Small intestine (tissue), 7 donors: Measurements from ENCODE around the gene ZNF268. TPM values are rescaled to one million over a fixed set of nuclear protein-coding genes. Genes with fewer than 3 reads are reported as not detected.

ENCODE experiments used
- DNase-seq, 2 donors: peaks; one replicate each; pipeline versions ENCODE4 v3.0.0 to v3.0.0-alpha.2; 2013
- FAIRE-seq: peaks from 2 replicates; lab custom pipeline; 2012; peaks lifted over from hg19 to GRCh38; lab: Jason Lieb, UNC
- H3K27ac ChIP-seq, 3 donors: one replicate each; pipeline ENCODE4 v1.5.1; 2013; ENCODE audit warnings: low read length in 2 of 3, mild to moderate bottlenecking in 2 of 3, control low read depth in 1 of 3, inconsistent platforms in 1 of 3, low read depth in 1 of 3, moderate library complexity in 1 of 3
- H3K27me3 ChIP-seq, 3 donors: one replicate each; pipeline ENCODE4 v1.6.1; 2013; ENCODE audit warnings: low read length in 3 of 3, inconsistent platforms in 1 of 3; ENCODE audit not compliant: control insufficient read depth in 3 of 3, insufficient read depth in 3 of 3
- H3K36me3 ChIP-seq, 3 donors: one replicate each; pipeline ENCODE4 v1.6.1; 2013; ENCODE audit warnings: low read length in 3 of 3, inconsistent platforms in 1 of 3, low read depth in 1 of 3, mild to moderate bottlenecking in 1 of 3, moderate library complexity in 1 of 3; ENCODE audit not compliant: control insufficient read depth in 3 of 3, insufficient read depth in 2 of 3
- H3K4me1 ChIP-seq, 3 donors: one replicate each; pipeline ENCODE4 v1.6.1; 2013; ENCODE audit warnings: low read length in 2 of 3, inconsistent platforms in 1 of 3, low read depth in 1 of 3, mild to moderate bottlenecking in 1 of 3, moderate library complexity in 1 of 3; ENCODE audit not compliant: control insufficient read depth in 3 of 3, insufficient read depth in 2 of 3
- H3K4me3 ChIP-seq, 3 donors: one replicate each; pipeline ENCODE4 v1.5.1; 2013; ENCODE audit warnings: low read length in 3 of 3, control low read depth in 1 of 3, inconsistent platforms in 1 of 3, low read depth in 1 of 3, mild to moderate bottlenecking in 1 of 3, moderate library complexity in 1 of 3
- H3K9me3 ChIP-seq, 2 donors: one replicate each; pipeline ENCODE4 v1.6.1; 2013; ENCODE audit warnings: low read depth in 1 of 2, low read length in 1 of 2; ENCODE audit not compliant: control insufficient read depth in 2 of 2, insufficient read depth in 1 of 2
- WGBS, 3 donors: extraction: QIAGEN DNeasy Blood & Tissue Kit; methylation state at CpG; one replicate each; pipeline ENCODE4 v1.1.7; 2013; 5-methylcytosine and 5-hydroxymethylcytosine counted together
- polyA plus RNA-seq, 4 donors: library from polyadenylated mRNA; stranded (reverse) in 3 of 4; unstranded in 1 of 4; fragments of 200-250 nt in 3 of 4; fragments of 120-200 nt in 1 of 4; gene quantifications; one replicate each; pipeline versions ENCODE4 v1.2.1 to v1.2.3, GENCODE V29; 2013
- donor health status: healthy with polysubstance abuse.
- donor health status: control.
- donor health status: control.
- donor health status: Bipolar disorder and iron deficiency.
- donor health status: healthy.

Gene ZNF268
- polyA plus RNA-seq, 4 donors, result 1.6 to 26.2 (median 4.9) TPM

DNA sequence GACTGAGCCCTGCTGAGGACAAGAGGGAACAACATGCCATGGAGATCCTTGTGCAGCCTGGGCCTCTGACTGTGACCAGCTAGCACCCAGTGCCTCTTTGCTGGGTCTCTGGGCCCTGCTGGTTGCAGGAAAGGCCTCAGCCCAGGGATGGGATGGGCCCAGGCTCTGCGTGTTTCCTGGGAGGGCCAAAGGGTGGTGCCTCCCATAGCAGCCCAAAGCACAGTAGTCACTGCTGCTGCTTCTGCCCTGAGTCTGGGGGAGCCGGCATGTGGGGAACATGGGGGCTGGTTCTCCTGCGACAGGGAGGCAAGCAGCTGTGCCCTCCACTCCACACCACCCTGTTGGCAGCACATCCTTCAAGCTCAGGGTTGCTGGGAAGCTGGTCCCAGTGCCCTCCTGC, 35.9 kb downstream of the ZNF268 start:
- H3K4me3 ChIP-seq, result no peak overlapping the region
- DNase-seq (no peak), FAIRE-seq (no peak)
- H3K27me3 ChIP-seq, result no peaks in the 10 kb centered on the region
- WGBS, 3 donors, result 82 to 93% (median 85%) methylated on average over 3 of the region's 3 CpGs
- peaks cover 7 to 92% of the 10 kb centered on the region in 2 donors for H3K9me3 ChIP-seq
- no peak overlapping the region for H3K27ac ChIP-seq
- H3K36me3 ChIP-seq, result no peaks in the 10 kb centered on the region
- no peaks in the 10 kb centered on the region for H3K4me1 ChIP-seq

DNA sequence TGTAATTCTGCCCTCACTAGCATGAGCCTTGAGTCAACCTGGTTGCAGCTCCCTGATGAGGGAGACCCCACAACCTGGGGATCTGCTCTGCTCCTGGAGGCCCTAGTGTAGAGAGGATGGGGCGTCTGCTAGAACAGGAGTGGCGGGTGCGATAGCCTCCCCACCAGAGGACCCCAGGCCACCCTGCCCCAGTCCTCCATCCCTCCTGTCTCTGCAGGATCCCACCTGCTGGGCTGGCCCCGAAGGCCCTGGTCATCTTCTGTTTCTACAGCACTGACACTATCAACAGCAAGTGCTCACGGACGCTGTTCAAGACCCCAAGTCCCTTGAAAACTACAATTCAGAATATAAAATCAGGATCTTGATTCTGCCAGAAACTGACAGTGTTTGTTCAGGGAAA, 39.2 kb downstream of the ZNF268 start:
- no peak for DNase-seq
- FAIRE-seq, result no peak
- Histone ChIP-seq H3K27ac (no peak overlapping the region), H3K36me3 (no peaks in the 10 kb centered on the region), H3K4me1 (no peaks in the 10 kb centered on the region), H3K4me3 (no peak overlapping the region), H3K9me3 (peaks cover 7 to 82% of the 10 kb centered on the region in 2 donors), H3K27me3 (no peaks in the 10 kb centered on the region)
- 90 to 93% (median 91%) methylated on average over 5 to 6 of the region's 6 CpGs for WGBS, 3 donors

DNA sequence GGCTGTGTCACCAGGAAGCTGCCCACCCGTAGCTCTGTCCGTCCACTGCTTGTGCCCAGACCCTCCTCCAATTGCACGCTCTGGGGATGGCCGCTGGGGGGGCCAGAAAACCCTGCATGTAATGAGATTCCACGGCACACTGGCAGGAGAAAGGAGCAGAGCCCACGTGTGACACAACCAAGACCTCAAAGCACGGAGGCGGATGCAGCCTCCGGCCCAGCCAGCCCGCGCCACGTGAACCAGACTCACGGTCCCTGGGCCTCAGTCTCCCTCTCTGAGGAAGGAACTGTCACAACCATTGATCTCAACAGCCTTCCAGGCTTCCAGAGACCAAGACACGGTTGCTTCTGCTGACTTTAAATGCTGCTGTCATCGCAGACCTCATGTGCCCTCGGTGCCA, 39.9 kb downstream of the ZNF268 start:
- H3K27ac ChIP-seq, result no peak overlapping the region
- H3K4me1 ChIP-seq, result no peaks in the 10 kb centered on the region
- H3K4me3 ChIP-seq, result no peak overlapping the region
- no peak for FAIRE-seq
- H3K27me3 ChIP-seq, result no peaks in the 10 kb centered on the region
- 86 to 88% (median 87%) methylated on average over 16 of the region's 16 CpGs for WGBS, 3 donors
- no peak for DNase-seq
- no peaks in the 10 kb centered on the region for H3K36me3 ChIP-seq
- peaks cover 5 to 82% of the 10 kb centered on the region in 2 donors for H3K9me3 ChIP-seq

DNA sequence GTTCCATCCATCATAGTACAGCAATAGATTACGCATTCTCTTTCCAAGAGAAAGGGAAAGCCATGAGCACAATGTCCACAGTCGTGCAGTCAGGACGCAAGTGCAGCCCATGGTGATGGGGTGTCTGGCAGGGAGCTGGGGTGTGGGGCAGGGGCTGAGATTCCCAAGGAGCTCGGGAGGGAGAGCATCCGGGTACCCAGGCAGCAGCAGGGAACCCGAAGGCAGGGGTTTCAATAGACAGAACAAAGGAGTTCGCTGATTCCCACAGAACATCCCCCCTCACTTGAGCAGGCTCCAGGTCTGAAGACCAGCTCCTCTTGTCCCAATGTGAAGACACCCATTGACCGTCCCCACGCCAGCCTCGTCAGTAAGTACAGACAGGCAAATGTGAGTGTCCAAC, 40.9 kb downstream of the ZNF268 start:
- FAIRE-seq (no peak), DNase-seq (no peak)
- Histone ChIP-seq H3K9me3 (peaks cover 0 to 82% of the 10 kb centered on the region in 2 donors), H3K4me3 (no peak overlapping the region), H3K27ac (no peak overlapping the region), H3K36me3 (no peaks in the 10 kb centered on the region), H3K4me1 (no peaks in the 10 kb centered on the region), H3K27me3 (no peaks in the 10 kb centered on the region)
- WGBS, 3 donors, result 82 to 88% (median 85%) methylated on average over 10 of the region's 10 CpGs

DNA sequence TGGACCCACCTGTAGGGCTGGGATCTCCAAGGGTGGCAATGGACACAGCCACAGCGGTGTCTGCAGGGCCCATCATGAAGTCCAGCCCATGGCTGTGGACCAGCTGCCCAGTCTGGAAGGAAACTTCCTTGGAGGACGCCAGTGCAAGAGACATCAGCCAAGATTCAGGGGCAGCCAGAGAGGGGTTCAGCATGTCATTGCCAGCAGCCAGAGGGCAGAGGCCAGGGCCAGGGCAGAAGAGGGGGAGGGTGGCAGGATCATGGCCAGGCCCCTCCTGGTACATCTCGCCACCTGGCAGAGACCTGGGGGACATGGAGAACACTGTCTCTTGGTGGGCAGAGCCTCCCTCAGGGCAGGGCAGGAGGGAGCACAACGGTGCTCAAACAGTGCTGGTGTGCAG, 44.2 kb downstream of the ZNF268 start:
- 75 to 81% (median 81%) methylated on average over 4 of the region's 4 CpGs for WGBS, 3 donors
- Histone ChIP-seq H3K36me3 (no peaks in the 10 kb centered on the region), H3K27me3 (no peaks in the 10 kb centered on the region), H3K9me3 (peaks cover 3 to 81% of the 10 kb centered on the region in 2 donors), H3K27ac (no peak overlapping the region), H3K4me1 (no peaks in the 10 kb centered on the region), H3K4me3 (no peak overlapping the region)
- DNase-seq, result no peak
- no peak for FAIRE-seq

DNA sequence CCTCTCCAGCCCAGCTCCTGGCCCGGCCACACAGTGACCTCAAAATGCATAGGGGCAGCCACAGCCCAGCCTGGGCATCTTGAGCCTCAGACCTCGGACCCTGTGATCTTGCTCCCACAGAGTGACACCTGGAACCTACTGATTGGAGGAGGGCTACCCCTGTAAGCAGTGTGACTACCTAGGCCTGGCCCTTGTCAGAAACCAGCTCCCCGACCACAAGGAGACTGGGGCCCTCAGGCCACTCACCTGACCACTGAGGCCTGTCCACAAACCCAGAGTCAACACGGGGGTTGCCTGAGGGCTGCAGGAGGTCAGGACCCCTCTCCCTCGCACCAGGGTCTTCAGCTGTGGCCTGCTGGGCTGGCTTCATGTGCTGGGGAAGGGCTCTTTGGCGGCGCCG, 45.4 kb downstream of the ZNF268 start:
- WGBS, 3 donors, result 77 to 82% (median 80%) methylated on average over 8 of the region's 8 CpGs
- Histone ChIP-seq H3K4me3 (no peak overlapping the region), H3K4me1 (no peaks in the 10 kb centered on the region), H3K36me3 (no peaks in the 10 kb centered on the region), H3K9me3 (peaks cover 3 to 80% of the 10 kb centered on the region in 2 donors), H3K27me3 (no peaks in the 10 kb centered on the region), H3K27ac (no peak overlapping the region)
- FAIRE-seq (no peak), DNase-seq (no peak)

DNA sequence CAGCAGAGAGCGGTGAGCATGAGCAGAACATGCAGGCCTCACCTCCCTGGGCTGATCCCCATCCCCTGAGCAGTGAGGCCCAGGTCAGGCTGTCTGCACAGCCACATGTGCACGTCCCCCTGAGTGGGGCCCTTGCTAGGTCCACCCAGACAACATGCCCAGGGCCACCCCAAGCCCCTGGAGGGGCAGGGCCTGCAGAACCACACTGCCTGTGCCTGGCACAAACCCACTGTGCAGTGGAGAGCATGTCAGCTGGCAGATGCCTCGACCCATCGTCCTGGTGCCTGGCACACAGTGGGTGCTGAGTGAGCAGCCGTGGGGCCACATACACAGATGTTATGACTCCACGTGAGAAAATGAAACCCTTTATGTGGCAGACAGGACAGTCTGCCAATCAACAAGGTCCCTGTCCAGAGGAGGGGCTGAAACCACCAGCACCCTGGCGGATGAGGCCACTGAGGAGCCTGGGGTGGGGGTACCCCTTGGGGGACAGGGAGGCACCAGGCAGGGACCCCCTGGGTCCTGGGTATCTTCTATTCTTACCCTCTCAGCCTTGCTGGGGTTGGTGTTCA, 46.1 kb downstream of the ZNF268 start:
- H3K27ac ChIP-seq, result no peak overlapping the region
- no peaks in the 10 kb centered on the region for H3K27me3 ChIP-seq
- H3K9me3 ChIP-seq, result peaks cover 3 to 80% of the 10 kb centered on the region in 2 donors
- WGBS, 3 donors, result 62 to 74% (median 72%) methylated on average over 7 of the region's 7 CpGs
- FAIRE-seq, result no peak
- DNase-seq, result no peak
- no peak overlapping the region for H3K4me3 ChIP-seq
- H3K4me1 ChIP-seq, result no peaks in the 10 kb centered on the region
- no peaks in the 10 kb centered on the region for H3K36me3 ChIP-seq

DNA sequence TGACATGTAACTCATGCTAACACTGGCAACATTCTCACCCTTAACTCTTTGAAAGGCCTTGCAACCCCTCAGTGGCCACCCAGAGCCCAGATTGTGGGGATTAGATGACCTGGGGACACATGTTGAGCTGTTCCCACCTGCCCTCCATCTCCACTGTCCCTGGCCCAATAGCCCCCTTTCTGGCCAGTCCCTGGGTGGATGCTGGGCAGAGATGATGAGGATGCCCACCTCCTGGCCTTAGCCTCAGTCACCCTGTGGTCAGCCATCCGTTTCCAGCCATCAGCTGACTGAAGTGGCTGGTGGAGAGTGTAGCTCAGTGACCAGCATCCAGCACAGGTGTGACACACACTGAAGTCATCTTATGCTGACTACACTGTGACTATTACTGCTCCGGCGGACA, 49.7 kb downstream of the ZNF268 start:
- DNase-seq, result no peak
- Histone ChIP-seq H3K9me3 (peaks cover 4 to 91% of the 10 kb centered on the region in 2 donors), H3K36me3 (no peaks in the 10 kb centered on the region), H3K27ac (no peak overlapping the region), H3K4me3 (no peak overlapping the region), H3K27me3 (no peaks in the 10 kb centered on the region), H3K4me1 (no peaks in the 10 kb centered on the region)
- no peak for FAIRE-seq
- WGBS, 3 donors, result 70 to 72% (median 72%) methylated on average over 3 of the region's 3 CpGs

DNA sequence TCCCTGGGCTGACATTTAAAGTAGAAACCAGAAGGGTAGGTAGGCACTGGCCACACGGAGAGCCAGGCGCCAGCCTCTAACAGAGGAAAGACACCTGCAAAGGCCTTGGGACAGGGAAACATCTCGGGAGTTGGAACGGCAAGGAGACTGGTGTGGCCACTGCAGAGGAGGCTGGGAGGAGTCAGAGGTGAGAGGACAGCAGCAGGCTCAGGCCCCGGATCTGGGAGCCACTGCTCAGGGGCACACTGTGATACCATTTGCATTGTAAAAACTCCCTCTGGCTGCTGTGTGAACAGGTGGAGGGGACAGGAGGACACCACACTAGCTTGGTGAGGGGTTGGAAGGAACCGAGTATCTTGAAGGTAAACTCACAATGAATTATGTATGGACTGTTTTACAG, 51.7 kb downstream of the ZNF268 start:
- H3K9me3 ChIP-seq, result peaks cover 8 to 84% of the 10 kb centered on the region in 2 donors
- 80 to 89% (median 85%) methylated on average over 6 of the region's 6 CpGs for WGBS, 3 donors

More for the DNA sequence above, 51.7 kb downstream of the ZNF268 start:
- Histone ChIP-seq H3K36me3 (no peaks in the 10 kb centered on the region), H3K27ac (no peak overlapping the region), H3K27me3 (no peaks in the 10 kb centered on the region), H3K4me1 (no peaks in the 10 kb centered on the region), H3K4me3 (no peak overlapping the region)
- no peak for FAIRE-seq
- DNase-seq, result no peak
